Mucosa of descending colon (tissue), 3 donors: ENCODE results near the gene CACNA2D2. TPM values are rescaled to one million over a fixed set of nuclear protein-coding genes. Genes with fewer than 3 reads are reported as not detected.

Experiments
- ATAC-seq: fragments of 200-7000 bp; cut with Tn5 transposase; one replicate; pipeline ENCODE4 v1.9.1; 2020; ENCODE audit warnings: mild to moderate bottlenecking, moderate library complexity
- DNase-seq, 3 donors: peaks; one replicate each; pipeline ENCODE4 v3.0.0-alpha.2; 2020
- H3K36me3 ChIP-seq: fragments of 200-600 bp; one replicate; pipeline ENCODE4 v1.8.0; 2021; ENCODE audit warnings: low read depth, mild to moderate bottlenecking
- H3K4me1 ChIP-seq: fragments of 200-600 bp; one replicate; pipeline ENCODE4 v1.8.0; 2021; ENCODE audit warnings: low read depth, mild to moderate bottlenecking
- H3K4me3 ChIP-seq: fragments of 200-600 bp; one replicate; pipeline ENCODE4 v1.8.0; 2021; ENCODE audit warnings: mild to moderate bottlenecking
- H3K9me3 ChIP-seq: fragments of 200-600 bp; one replicate; pipeline ENCODE4 v1.8.0; 2021; ENCODE audit warnings: mild to moderate bottlenecking
- CTCF ChIP-seq: fragments of 200-600 bp; IDR thresholded peaks from one replicate; pipeline ENCODE4 v1.8.0; 2022; ENCODE audit warnings: antibody characterized with exemption, mild to moderate bottlenecking
- intact Hi-C, 2 donors: fragments of 100-400 bp; cut with DNase I in 1 of 2; cut with micrococcal nuclease in 1 of 2; formaldehyde crosslinking; loops; one replicate each; pipeline versions ENCODE4 v1.11.0 to v1.11.1; 2022; cut with DNase I, micrococcal nuclease
- total RNA-seq, 3 donors: library from RNA; stranded (reverse); fragmentation: NEBNext Ultra II Directional in 2 of 3; extraction: Animal tissue kit (Norgen Biotek cat#: 25700) in 2 of 3; gene quantifications; one replicate each; pipeline versions ENCODE4 v1.2.1 to v1.2.4, GENCODE V29; 2021 to 2023
- donor health status: DM: no; HTN: no; CAD: no; lungs with moderate emphysema.
- donor health status: DM: no; HTN: no; CAD: no.
- donor health status: DM: no; HTN: yes; CAD: no.

The CACNA2D2 gene
- total RNA-seq, 3 donors from 2014 or later, result 1.5 to 4.9 (median 3.8) TPM

- TF ChIP-seq CTCF, result no peak
- ATAC-seq (peak; percentile 77), DNase-seq (peak; percentile 87 to 93 (median 90))
- no peak overlapping the region for H3K4me3 ChIP-seq
- no peaks in the 10 kb centered on the region for H3K9me3 ChIP-seq
- intact Hi-C loops, result no loop called here
- H3K4me1 ChIP-seq, result peaks cover 48% of the 10 kb centered on the region
- H3K36me3 ChIP-seq, result no peaks in the 10 kb centered on the region
Measured at GRCh38 chr3:50316657-50317242, 186.7 kb downstream of the CACNA2D2 start.

- DNase-seq, result no peak
- Histone ChIP-seq H3K4me3 (no peak overlapping the region), H3K9me3 (no peaks in the 10 kb centered on the region), H3K4me1 (peaks cover 40% of the 10 kb centered on the region), H3K36me3 (no peaks in the 10 kb centered on the region)
- intact Hi-C loops, result no loop called here
- TF ChIP-seq CTCF, result no peak
- no peak for ATAC-seq
Measured at GRCh38 chr3:50314816-50315215, 188.6 kb downstream of the CACNA2D2 start.

GRCh38 chr3:50314342-50314741 is 189.1 kb downstream of the CACNA2D2 start:
- Histone ChIP-seq H3K36me3 (no peaks in the 10 kb centered on the region), H3K4me1 (peaks cover 37% of the 10 kb centered on the region), H3K4me3 (no peak overlapping the region), H3K9me3 (no peaks in the 10 kb centered on the region)
- no peak for DNase-seq
- intact Hi-C loops, result no loop called here
- no peak for ATAC-seq
- no peak for TF ChIP-seq CTCF

Other genes with a start within 250 kb of the CACNA2D2 start
- 100 to 1,000 TPM in 1 of 3 donors, 10 to 100 TPM in 2; 42.0 to 129 (median 59.2) TPM for gene SEMA3B, start 234.5 kb downstream of the CACNA2D2 start, total RNA-seq
- gene LSMEM2, start 224.5 kb downstream of the CACNA2D2 start, total RNA-seq, result under 1 TPM in 1 of 3 donors, not detected in 2; 0.32 TPM
- gene IFRD2, start 211.2 kb downstream of the CACNA2D2 start, total RNA-seq, result 10 to 100 TPM; 54.8 to 59.8 (median 57.0) TPM
- 1 to 10 TPM; 1.4 to 2.9 (median 1.4) TPM for gene HYAL3, start 204.2 kb downstream of the CACNA2D2 start, total RNA-seq
- 10 to 100 TPM in 1 of 3 donors, 1 to 10 TPM in 2; 7.0 to 10.1 (median 8.4) TPM for gene NAA80, start 204.2 kb downstream of the CACNA2D2 start, total RNA-seq
- 10 to 100 TPM in 1 of 3 donors, 1 to 10 TPM in 2; 5.3 to 10.0 (median 7.0) TPM for gene HYAL1, start 200.1 kb downstream of the CACNA2D2 start, total RNA-seq
- gene HYAL2, start 180.9 kb downstream of the CACNA2D2 start, total RNA-seq, result 10 to 100 TPM; 18.6 to 32.5 (median 29.1) TPM
- gene TUSC2, start 175.4 kb downstream of the CACNA2D2 start, total RNA-seq, result 10 to 100 TPM; 23.8 to 35.7 (median 25.8) TPM
- gene RASSF1, start 162.8 kb downstream of the CACNA2D2 start, total RNA-seq, result 10 to 100 TPM; 10.9 to 25.7 (median 18.9) TPM
- under 1 TPM; 0.20 to 0.60 (median 0.31) TPM for gene ZMYND10, start 157.9 kb downstream of the CACNA2D2 start, total RNA-seq
- gene NPRL2, start 152.9 kb downstream of the CACNA2D2 start, total RNA-seq, result 10 to 100 TPM; 20.2 to 32.9 (median 25.0) TPM
- gene CYB561D2, start 152.8 kb downstream of the CACNA2D2 start, total RNA-seq, result 10 to 100 TPM; 20.5 to 37.6 (median 36.7) TPM
- gene TMEM115, start 144.1 kb downstream of the CACNA2D2 start, total RNA-seq, result 10 to 100 TPM; 41.4 to 51.6 (median 41.4) TPM
- 10 to 100 TPM in 1 of 3 donors, 1 to 10 TPM in 2; 1.5 to 14.1 (median 2.5) TPM for gene C3orf18, start 64.1 kb upstream of the CACNA2D2 start, total RNA-seq
- 10 to 100 TPM; 19.7 to 29.9 (median 22.6) TPM for gene HEMK1, start 65.9 kb upstream of the CACNA2D2 start, total RNA-seq
- gene CISH, start 108.1 kb upstream of the CACNA2D2 start, total RNA-seq, result 10 to 100 TPM; 12.7 to 21.4 (median 19.2) TPM
- gene MAPKAPK3, start 113.5 kb upstream of the CACNA2D2 start, total RNA-seq, result 10 to 100 TPM; 21.5 to 33.5 (median 25.5) TPM
- 1 to 10 TPM in 1 of 3 donors, under 1 TPM in 2; 0.17 to 6.1 (median 0.20) TPM for gene DOCK3, start 171.3 kb upstream of the CACNA2D2 start, total RNA-seq